GM12864 (cell line): ENCODE measurements around the gene SERPINF2.
"Not testable (repeated sequence)": the region's sequence is repeated elsewhere in the genome, so short reads cannot be mapped to it uniquely, and the experiment has no call there.

Experiments
- DNase-seq: peaks from one replicate; pipeline ENCODE4 v3.0.0-alpha.2; 2011; ENCODE audit warnings: low read depth
- H3K4me3 ChIP-seq: 2 replicates; pipeline ENCODE4 v1.5.1; 2011; ENCODE audit warnings: mild to moderate bottlenecking, low read depth, low read length, control low read depth
- TF ChIP-seq, protein P1 (sequence below): IDR thresholded peaks from 2 replicates; pipeline ENCODE4 v1.5.1; 2011; ENCODE audit warnings: low read depth, mild to moderate bottlenecking, moderate library complexity, low read length, control low read depth, inconsistent platforms; ENCODE audit errors: missing control alignments

Gene SERPINF2

DNA sequence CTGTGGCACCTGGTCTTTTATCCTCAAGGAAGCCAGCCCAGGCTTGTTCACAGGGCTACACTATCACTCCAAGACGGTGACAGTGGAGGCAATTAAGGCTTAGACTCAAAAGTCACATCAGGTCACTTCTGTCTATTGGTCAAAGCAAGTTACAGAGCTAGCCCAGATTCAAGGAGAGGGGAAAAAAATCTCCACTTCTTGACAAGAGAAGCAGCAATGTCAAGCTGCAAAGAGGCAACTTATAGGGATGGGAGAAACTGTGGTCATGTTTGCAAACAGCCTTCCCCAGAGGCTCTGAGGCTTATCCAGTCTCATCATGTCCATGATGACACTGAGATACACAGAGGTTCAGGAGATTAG, 50.8 kb downstream of the SERPINF2 start:
- no peak overlapping the region for H3K4me3 ChIP-seq
- DNase-seq, result no peak
- TF ChIP-seq, protein P1, sequence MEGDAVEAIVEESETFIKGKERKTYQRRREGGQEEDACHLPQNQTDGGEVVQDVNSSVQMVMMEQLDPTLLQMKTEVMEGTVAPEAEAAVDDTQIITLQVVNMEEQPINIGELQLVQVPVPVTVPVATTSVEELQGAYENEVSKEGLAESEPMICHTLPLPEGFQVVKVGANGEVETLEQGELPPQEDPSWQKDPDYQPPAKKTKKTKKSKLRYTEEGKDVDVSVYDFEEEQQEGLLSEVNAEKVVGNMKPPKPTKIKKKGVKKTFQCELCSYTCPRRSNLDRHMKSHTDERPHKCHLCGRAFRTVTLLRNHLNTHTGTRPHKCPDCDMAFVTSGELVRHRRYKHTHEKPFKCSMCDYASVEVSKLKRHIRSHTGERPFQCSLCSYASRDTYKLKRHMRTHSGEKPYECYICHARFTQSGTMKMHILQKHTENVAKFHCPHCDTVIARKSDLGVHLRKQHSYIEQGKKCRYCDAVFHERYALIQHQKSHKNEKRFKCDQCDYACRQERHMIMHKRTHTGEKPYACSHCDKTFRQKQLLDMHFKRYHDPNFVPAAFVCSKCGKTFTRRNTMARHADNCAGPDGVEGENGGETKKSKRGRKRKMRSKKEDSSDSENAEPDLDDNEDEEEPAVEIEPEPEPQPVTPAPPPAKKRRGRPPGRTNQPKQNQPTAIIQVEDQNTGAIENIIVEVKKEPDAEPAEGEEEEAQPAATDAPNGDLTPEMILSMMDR, result no peak

DNA sequence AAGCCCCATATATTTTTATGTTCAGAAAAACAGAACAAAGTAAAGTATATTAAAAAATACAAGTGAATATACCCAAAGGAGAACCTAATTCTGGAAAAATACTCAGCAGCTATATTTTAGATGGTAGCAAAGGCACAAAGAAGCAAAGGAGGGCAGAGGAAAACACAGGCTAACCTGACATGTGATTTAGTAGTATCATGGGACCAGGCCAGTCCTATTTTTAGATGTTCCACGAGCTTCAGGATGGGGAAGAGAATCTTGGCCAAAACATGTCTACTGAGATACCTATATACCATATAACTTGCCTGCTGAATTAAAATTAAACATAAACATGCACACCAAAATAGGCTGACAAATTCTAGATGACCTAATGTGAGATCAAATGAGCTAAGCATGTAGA, 54.1 kb downstream of the SERPINF2 start:
- TF ChIP-seq, protein P1, result no peak
- H3K4me3 ChIP-seq, result no peak overlapping the region
- DNase-seq, result no peak

- DNase-seq, result no peak
- TF ChIP-seq, protein P1, result no peak
- no peak overlapping the region for H3K4me3 ChIP-seq
Observed at GRCh38 chr17:1797323-1797722, 54.7 kb downstream of the SERPINF2 start.

- H3K4me3 ChIP-seq, DNase-seq: not testable (repeated sequence)
Observed at GRCh38 chr17:1797846-1798245, 55.2 kb downstream of the SERPINF2 start.

- H3K4me3 ChIP-seq, result no peak overlapping the region
- TF ChIP-seq, protein P1, result no peak
- DNase-seq, result no peak
Observed at GRCh38 chr17:1800240-1800639, 57.6 kb downstream of the SERPINF2 start.

DNA sequence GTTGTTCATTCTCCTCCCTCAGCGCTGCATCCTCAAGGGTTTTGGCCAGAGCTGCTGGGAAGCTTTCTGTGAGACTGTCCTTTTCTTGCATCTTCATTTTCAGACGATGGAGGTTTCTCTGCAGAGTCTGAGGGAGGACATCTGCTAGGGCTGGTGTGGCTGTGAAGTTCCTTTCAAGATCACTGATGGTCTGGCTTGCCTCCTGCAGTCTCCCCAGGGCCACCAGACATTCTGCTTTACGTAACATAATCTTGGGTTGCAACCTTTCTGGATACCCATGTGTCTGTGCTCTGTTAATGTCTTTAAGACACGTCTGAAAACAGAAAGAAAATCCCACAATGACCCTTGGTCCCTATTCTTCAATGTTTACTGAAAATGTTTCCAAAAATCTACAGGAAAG, 58.0 kb downstream of the SERPINF2 start:
- no peak overlapping the region for H3K4me3 ChIP-seq
- TF ChIP-seq, protein P1, result no peak
- no peak for DNase-seq

GRCh38 chr17:1802429-1802828, 59.8 kb downstream of the SERPINF2 start:
- H3K4me3 ChIP-seq, result no peak overlapping the region
- no peak for DNase-seq
- TF ChIP-seq, protein P1, result no peak

DNA sequence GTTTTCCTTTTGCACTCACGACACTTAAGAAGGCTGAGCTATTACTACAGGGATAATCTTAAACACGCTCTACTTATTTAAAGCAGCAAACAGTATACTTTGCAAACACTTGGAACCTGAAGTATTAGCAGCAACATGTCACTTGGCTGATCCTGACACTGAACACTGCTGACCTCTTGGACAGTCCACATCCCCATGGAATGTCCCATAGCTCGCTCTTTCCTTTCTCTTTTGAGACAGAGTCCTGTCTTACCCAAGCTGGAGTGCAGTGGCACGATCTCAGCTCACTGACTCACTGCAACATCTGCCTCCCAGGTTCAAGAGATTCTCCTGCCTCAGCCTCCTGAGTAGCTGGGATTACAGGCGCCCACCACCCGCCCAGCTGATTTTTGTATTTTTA, 60.6 kb downstream of the SERPINF2 start:
- no peak overlapping the region for H3K4me3 ChIP-seq
- TF ChIP-seq, protein P1, result no peak
- no peak for DNase-seq
